Fibroblast of skin of scalp (primary cell): Measurements from ENCODE around the gene TRAPPC5.

Source experiments
- DNase-seq: peaks from one replicate; pipeline ENCODE4 v3.0.0-alpha.2; 2013

Gene TRAPPC5

DNA sequence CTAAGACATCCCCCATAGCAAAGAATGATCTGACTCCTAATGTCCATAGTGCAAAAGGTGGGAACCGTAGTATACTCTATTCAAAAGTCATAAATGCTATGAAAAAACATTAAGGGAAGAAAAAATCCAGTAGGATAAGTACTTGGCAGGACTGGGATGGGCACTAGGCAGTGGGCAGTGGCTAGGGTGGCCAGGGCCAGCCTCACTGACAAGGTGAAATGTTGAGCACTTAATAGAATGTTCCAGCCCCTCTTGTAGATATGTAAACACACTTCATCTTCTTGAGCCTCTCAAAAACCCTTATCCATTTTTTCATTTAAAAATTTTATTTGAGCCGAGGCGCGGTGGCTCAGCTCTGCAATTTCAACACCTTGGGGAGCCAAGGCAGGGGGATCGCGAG lies 52.7 kb downstream of the TRAPPC5 start:
- no peak for DNase-seq

GRCh38 chr19:7734220-7735203 lies 53.9 kb downstream of the TRAPPC5 start:
- no peak for DNase-seq

DNA sequence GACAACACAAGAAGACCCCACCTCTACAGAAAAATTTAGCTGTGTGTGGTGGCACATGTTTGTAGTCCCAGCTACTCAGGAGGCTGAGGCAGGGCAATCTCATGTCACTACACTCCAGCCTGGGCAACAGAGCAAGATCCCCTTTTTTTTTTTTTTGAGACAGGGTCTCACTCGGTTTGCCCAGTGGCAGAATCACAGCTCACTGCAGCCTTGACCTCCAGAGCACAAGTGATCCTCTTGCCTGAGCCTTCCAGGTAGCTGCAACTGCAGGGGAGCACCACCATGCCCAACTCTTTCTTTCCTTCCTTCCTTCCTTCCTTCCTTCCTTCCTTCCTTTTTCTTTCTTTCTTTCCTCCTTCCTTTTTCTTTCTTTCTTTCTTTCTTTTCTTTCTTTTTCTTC lies 55.5 kb downstream of the TRAPPC5 start:
- DNase-seq: no peak

GRCh38 chr19:7737215-7737614 lies 56.6 kb downstream of the TRAPPC5 start:
- DNase-seq: no peak
